ENCODE measurements around the gene IRX5.

The IRX5 gene

DNA sequence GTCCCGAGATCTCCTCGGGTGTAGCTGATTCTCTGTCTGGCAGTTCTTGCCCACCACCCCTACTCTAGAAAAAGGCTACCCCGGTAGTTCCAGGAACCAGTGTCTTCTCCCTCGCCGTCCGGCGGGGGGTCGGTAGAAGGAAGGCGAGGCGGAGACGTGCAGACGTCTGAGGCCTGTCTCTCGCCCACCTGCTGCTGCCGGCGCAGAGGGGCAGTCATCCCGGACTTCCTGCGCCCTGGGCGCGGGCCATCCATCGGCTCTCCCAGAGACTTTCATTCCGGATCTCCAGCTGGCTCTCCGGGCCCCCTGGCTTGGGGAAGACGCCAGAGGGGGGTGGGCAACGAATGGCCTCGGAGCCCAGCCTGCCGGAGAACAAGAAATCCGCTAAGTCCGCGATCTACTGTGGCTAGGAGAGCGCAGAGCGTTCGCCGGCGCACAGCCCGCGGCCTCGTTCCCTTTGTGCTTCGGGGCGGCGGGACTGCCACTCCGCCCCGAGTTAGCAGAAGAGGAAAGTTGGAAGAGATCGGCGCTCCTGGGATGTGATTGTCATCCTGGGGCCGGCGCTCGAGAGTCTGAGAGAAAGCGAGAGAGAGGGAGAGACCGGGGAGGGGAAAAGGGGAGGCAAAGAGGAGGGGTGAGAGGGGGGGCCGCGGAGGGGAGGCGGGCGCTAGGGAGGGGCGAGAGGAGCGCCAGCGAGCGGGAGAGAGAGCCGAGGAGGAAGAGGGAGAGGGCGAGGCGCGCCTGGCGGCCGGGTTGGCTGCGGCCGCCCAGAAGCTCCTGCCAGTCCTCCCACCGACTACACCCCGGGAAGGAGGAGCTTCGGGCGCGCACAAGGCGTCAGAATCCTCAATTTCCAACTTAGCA is at the start of gene IRX5:
IRX5 (plus strand) TSS at position 861 of the 864 bp plus-strand sequence. CDS start 334 bp downstream, outside the sequence.
- DNase-seq: peak; percentile 92

DNA sequence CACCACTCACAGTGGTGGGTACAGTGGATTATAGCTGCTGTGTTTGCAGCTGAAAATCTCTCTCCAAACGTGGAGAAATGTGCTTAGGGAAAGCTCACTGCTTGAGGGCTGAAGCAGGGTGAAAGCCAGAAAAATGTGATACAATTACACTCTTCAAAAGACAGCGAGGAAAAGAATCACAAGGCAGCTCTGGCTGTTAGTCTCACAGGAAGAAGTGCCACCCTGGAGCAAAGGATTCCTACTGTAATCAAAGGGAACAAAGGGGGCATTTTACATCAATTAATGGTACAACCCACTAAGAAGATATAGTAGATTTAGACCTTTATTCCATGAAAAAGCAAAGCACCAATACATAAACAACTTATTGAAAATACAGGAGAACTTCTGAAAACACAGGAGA is 48.1 kb upstream of the IRX5 start:
- no peak for DNase-seq

DNA sequence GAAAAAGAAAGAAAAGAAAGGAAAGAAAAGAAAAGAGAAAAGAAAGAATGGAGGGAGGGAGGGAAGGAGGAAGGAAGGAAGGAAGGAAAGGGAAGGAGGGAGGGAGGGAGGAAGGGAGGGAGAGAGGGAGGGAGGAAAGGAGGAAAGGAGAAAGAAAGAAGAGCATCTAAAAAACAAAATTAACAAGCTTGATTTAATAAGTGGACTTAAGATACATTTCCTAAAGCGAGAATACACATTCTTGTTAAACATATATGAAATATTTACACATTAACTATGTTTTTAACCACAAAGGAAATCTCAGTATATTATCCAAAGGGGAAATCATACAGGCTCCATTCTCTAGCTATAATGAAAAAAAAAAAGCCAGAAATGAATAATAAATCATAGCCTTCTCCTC is 47.3 kb upstream of the IRX5 start:
- no peak for DNase-seq

DNA sequence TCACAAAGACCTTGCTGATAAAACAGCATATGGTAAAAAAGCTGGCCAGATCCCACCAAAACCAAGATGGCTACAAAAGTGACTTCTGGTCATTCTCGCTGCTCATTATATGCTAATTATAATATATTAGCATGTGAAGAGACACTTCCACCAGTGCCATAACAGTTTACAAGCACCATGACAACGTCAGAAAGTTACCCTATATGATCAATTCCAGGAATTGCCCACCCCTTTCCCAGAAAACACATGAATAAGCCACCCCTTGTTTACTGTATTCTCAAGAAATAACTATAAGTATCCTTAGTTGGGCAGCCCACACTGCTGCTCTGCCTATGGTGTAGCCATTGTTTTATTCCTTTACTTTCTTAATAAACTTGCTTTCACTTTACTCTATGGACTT is 44.6 kb upstream of the IRX5 start:
- no peak for DNase-seq

DNA sequence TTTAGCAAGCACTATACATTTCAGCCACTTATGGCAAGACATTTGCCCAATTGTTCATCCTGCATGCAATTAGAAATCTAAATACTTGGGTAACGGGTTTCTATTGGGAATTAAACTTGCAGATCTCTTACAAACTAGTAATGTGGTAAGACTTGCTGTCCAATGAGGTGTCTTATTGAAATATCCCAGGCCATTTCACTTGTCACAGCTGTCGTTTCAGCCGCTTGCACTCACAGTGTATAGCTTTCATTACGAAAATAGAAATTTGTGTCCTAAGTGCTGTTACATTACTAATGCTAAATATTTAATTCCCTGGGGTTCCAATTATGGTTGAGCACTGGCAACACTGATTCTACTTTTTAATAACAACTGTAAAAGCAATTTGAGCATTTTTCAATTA is 40.3 kb upstream of the IRX5 start:
- no peak for DNase-seq

DNA sequence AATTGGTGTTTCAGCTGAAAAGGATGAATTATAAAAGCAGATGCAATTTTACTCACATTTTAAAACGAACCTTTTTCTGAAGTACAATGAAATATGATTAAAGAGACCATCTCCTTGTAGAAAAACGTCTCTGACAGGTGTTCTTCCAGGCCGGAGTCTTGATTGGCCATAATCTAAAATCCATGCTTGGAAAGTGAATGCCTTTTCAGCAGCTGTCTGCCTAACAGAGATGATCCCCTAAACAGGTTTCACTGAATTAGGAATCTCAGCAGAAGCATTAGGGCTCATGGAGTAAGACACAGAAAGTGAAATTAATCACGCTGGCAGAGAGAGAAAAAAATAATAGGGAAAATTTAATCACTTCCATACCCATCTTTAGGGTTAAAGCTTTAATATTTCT is 39.3 kb upstream of the IRX5 start:
- DNase-seq: no peak

DNA sequence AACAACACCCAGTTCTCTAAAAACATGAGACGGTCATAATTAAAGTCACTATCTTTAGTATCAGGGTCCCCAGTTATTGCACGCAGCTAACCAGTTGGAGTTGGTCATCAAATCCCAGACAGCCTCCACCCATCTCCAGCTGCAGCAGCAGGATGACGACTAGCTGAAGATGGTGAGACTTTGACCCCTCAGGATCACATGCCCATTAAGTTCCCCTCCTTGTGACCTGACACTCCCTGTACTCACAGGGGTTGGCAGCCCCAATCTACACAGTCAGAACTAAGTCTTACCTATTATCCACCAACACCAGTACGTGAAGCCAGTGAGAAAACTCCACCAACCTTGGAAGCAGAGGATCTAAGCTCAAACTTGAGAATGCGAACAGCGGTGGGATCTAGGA is 37.7 kb upstream of the IRX5 start:
- no peak for DNase-seq

DNA sequence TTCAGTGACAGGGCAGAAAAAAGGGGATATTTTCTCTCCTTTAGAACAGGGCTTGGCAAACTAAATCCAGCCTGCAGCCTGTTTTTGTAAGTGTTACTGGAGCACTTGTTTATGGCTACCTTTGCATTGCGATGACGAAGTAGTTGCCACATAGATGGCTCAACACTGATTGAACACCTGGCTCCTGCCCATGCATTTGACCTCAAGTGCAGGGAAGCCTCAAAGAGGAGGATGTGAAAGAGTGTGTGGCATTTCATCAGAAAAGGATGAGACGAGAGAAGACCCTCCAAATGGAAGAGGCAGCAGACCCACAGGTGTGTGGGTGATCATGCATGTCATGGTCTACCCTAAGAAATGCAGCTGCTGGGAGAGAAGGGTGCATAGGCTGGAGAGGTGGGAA is 32.7 kb upstream of the IRX5 start:
- peak; percentile 27 for DNase-seq

DNA sequence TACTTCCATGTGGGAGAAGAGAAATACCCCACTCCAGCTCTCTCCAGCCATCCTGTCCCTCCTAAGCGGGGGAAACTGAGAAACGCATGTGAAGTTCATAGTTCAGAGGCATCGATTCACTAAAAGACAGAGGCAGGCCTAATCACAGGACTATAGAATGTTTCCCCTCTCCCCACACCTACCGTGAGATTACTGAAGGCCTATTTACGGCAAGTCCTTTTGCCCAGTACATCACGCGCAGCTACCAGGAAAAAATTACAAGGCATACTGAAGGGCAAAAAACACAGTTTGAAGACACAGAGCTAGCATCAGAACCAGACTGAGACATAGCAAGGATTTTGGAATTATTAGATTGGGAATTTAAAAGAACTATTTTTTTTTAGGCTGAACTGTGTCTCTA is 29.1 kb upstream of the IRX5 start:
- DNase-seq: no peak

DNA sequence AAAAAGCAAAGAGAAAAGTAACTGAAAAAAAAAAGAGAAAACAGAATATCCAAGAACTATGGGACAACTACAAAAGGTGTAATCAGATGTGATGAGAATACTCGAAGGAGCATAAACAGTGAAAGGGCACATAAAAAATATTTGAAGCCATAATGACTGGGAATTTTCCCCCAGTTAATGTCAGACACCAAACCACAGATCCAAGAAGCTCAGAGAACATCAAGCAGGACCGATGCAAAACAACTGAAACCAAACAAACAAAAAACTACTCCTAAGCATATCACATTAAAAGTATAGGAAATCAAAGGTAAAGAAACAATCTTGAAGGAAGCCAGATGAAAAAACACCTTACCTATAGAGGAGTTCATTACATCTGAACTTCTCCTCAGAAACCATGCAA is 27.6 kb upstream of the IRX5 start:
- DNase-seq: no peak

DNA sequence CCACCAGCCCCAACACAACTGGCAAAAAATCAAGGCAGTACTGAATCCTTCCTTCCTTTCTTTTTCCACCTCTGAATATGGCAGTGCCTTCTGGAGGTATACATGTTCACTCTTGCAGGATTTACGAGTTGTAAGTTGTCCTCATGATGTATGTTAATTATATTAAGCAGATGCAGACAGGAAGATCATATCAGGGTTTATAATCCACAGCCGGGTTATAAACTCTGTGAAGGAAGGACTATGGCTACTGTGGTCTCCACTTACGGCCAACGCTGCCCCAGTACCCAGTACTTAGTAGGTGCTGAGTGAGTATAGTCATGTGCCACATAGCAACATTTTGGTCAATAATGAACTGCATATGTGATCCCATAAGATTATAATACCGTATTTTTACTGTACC is 19.6 kb upstream of the IRX5 start:
- no peak for DNase-seq

DNA sequence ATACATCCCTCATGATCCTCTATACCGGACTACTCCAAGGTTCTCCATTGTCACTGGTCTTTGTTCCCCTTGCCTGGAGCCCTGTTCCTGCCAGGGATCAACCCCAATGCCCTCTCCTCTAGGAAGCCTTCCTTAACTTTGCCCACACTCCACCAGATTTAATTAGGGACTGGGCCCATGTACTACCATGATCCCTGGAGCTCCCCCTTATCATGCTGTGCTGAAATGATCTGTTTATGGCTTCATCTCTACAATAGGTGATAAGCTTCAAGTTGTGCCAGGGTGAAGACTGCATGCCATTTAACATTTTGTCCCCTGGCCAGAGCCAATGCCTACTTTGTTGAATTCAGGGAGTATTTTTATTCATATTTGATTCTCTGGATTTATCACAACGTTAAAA is 17.9 kb upstream of the IRX5 start:
- no peak for DNase-seq

DNA sequence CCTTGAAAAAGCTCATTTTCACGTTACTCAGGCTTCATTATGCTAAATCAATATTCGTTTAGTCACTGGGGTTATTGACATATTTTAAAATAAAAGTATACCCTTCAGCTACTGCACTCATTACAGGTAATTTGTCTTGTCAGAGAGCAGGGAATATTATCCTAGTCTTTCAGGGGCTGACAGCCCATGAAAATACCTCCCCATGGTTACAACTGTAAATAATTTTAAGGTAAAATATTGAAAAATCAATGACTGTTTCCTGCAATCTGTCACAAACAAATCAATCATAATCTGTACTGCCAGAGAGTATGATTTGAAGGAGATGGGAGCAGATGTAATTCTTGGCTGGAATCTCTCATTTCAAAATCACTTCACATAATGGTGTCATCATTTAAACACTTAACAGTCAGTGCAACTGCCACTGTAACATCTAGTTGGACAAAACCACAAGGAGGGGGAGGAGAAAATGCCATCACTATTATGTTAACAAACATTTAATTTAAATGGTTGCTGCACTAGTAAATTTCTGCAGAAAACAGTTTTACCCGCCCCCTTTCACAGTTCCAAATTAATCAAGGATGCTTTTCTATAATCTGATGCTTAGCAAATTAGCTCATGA is 9.3 kb upstream of the IRX5 start:
- no peak for DNase-seq

DNA sequence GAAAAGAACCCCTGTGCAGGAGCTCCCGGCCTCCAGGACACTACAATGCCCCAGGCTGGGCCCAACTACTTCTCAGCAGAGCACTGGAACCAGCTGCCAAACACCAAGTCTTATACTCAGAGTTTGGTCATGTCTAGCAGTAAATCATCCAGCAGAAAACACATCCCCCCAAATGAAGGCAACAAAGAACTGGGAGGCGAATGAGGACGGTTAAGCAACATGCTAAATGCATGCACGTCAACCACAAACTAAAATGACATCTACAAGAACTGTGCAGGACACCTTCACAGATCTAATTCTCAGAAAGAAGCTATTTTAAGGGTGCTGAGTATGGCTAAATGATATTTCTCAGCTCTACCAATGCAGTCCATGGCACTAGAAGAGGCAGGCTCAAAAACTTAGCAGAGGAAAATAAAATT is 7.6 kb upstream of the IRX5 start:
- no peak for DNase-seq

DNA sequence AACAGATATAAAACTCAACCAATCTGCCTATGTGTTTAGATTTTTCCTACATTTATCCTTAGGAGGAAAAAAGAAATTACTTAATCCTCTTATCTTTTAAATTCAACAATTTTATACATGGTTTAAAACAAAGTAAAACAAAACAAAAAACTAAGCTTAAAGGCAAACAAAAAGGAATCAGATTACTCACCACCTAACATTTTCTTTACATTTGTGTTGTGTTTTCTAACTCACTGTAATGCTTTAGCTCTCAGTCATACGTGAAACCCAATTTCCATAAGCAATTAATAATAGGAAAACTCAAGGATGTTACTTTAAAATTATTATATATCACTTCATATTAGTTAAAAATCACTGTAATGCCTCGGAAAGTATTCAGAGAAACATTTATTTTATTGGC is 6.7 kb upstream of the IRX5 start:
- DNase-seq: no peak

DNA sequence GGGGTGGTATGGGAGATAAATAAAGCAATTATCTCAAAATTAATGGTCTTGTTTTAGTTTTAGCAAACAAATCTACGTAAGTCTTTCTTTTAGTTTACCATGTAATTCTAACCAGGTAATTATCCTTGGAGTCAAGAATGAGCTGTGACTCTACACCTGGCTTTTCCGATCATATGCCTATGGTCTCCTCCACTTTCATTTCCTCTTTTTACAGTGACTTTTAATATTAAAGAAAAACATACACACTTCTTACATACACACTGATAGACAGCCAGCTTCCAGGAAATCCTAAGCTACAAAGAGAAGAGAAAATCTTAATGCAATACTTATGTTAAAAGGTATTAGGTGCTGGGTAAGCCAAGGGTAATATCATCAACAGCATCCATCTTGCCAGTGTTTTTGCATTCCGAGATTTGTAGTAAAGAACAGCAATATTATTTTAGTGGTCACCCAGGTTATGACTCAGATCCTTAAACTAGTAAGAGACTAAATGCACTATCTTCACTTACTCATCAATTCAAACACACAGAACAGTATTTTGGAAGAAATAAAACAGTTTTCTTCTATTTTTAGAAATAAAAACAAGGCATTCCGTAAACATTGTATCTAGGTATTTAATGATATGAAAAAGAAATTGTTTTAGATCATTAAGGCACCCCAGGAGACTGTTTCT is 4.4 kb upstream of the IRX5 start:
- peak; percentile 74 for DNase-seq

DNA sequence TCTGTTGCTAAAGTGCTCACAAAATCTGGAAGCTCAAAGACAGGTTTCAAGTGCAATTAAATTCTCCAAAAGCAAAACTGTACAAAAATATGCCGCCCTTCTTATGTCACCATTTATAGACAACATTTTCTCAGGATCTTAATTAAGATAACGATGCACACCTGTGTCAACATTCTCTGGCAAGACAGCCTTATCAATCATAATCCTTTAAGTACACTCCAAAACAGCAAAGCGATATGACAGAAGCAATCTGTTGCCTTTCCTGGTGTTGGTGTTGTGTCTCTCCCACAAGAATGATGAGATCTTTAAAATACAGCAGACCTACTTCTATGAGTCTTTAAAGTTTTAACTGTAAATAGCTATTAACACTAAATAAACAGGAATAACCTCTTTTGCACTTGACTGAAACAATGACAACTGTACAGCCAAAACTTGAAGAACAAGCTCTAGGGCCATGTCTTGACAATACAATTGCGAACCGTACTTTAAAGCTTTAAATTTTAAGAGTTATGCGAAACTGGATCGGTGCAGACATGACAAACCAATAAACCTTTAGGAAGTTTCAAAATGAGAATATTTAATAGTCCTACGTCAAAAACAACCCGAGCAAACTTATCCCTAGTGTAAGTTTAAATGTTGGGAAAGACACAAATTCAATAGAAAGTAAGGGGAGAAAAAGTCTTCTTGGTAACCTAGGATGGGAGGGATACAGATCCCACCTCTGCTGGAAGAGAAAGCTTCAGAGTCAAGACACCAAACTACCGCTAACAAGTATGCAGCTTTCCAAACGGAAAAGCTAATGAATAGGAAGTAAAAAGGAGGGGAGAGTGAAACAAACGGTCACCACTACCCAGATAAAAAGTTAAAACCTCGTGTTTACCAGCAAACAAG is 3.3 kb upstream of the IRX5 start:
- DNase-seq: peak; percentile 35

DNA sequence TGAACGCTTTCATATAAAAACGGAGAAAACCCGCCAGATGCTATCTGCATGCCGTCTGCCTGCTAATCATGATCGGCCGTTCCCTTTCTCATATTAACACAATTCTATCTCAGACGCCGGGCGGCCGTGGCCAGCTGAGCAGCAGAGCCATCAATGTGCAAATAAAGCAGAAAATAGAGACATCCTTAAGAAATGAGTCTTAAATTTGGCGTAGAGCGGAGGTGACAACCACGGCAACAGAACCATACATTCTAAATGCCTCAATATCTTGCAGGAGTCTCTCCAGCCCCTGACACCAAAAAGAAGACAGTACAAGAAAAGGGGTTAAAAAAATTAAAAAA is 2.7 kb upstream of the IRX5 start:
- DNase-seq: peak; percentile 75

DNA sequence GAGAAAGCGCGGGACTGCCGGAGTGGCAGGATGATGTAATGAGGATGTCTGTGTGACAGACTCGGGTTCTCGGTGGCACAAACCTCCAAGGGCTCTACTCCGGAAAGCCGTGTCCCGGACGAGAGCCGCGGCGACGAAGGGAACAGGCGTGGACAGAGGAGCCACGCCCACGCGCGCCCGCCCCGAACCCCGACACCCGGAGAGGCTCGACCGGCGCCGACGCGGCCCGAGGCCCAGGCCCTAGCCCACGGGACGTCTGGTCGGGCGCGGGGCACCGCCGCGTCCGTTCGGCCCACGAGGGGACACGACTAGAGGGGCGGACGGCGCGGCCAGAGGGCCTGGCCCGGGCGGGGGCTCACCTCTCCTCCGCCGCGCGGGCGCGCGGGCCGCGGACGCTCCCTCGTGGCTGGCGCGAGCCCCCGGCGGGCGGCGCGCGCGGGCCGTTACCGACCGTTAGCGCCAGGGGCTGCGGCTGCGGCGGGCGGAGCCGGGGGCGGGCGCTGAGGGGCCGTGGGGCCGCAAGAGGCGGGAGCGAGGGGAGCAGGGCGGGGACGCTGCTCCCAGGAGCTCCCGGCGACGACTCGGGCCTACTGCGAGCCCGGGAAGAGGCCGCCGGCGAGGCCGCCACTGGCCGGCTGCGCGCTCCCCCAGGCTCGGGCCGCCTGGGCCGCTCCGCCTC is 2.1 kb upstream of the IRX5 start:
- DNase-seq: peak; percentile 85

DNA sequence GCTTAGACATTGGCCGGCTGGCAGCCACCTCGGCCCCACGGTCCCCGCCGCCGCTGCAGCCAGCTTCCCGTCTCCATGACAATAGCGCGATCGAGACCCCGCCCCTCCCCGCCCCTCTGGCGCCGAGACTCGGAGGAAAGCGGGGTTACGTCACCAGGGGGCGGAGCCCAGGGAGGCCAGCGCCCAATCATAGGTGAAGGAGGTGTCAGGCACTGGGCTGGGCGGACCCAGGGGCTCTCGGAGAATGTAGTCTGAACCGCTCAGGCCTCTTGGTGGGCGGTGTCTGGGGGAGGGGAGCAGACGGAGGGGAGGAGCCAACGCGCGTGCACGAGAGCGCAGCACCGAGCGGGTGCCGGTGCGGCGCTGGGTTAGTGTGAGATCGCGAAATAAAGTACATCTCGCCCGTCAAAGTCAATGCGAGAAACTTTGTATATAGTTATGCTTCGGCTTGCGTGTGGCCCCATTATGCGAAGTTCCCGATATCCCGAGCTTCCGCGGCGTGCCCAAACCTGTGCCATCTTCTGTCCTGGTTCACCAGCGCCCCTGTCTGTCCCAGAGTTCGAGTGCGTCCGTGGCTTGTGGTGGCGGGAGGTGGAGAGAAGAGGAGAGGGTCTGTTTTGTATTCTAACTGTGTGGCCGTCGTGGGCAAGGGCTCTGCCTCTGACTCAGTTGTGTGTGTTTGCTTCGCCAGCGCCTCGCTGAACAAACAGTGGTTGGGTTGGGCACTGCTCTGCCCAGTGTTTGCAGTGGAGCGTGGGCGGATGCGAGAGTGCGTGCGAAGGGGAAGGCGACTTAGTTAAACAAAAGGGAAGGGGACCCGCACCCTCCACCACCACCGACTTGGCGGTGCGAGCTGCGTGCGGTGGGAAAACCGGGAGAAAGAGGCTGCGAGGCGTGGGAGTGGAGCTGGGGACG is 1.3 kb upstream of the IRX5 start:
- DNase-seq: peak; percentile 100

DNA sequence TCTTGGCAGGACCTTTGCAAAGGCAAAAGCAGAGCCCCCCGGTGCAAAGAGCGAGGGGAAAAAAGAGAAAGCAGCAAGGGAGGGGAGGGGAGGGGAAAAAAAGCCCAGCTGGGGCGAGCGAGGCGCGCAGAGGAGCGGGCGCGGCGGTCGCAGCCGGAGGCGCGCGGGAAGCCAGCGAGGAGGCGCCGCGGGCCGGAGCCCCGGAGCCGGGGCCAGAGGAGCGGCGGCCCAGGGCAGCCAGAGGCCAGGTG is 129 bp downstream of the IRX5 start:
- DNase-seq: no peak

Data from RPMI8226 (cell line).